Measurements from ENCODE around the gene VTI1A. TPM values are rescaled to one million over a fixed set of nuclear protein-coding genes. Genes with fewer than 3 reads are reported as not detected.

The VTI1A gene
- total RNA-seq, 1 donor from 2014 or later, result 26.3 TPM

- Mint-ChIP-seq H3K4me1 (ENCODE audit: unreplicated experiment) (peaks cover 24% of the 10 kb centered on the region), H3K9me3 (ENCODE audit: unreplicated experiment) (no peaks in the 10 kb centered on the region), H3K27ac (ENCODE audit: unreplicated experiment) (no peak overlapping the region), H3K36me3 (ENCODE audit: unreplicated experiment) (no peaks in the 10 kb centered on the region), H3K27me3 (ENCODE audit: unreplicated experiment) (no peaks in the 10 kb centered on the region), H3K4me3 (ENCODE audit: unreplicated experiment) (no peak overlapping the region)
- no peak for TF ChIP-seq CTCF (IDR thresholded peaks at IDR 0.05)
- no peak for DNase-seq (ENCODE audit: extremely low spot score, unreplicated experiment)
Observed at GRCh38 chr10:112706577-112706976, 259.6 kb downstream of the VTI1A start.

GRCh38 chr10:112708461-112708860, 261.4 kb downstream of the VTI1A start:
- Mint-ChIP-seq H3K9me3 (ENCODE audit: unreplicated experiment) (no peaks in the 10 kb centered on the region), H3K27me3 (ENCODE audit: unreplicated experiment) (no peaks in the 10 kb centered on the region), H3K27ac (ENCODE audit: unreplicated experiment) (no peak overlapping the region), H3K4me1 (ENCODE audit: unreplicated experiment) (peaks cover 19% of the 10 kb centered on the region), H3K4me3 (ENCODE audit: unreplicated experiment) (no peak overlapping the region), H3K36me3 (ENCODE audit: unreplicated experiment) (no peaks in the 10 kb centered on the region)
- TF ChIP-seq CTCF (IDR thresholded peaks at IDR 0.05), result no peak
- DNase-seq (ENCODE audit: extremely low spot score, unreplicated experiment), result no peak

- no peak overlapping the region for H3K27ac Mint-ChIP-seq (ENCODE audit: unreplicated experiment)
- no peak for DNase-seq (ENCODE audit: extremely low spot score, unreplicated experiment)
- H3K4me1 Mint-ChIP-seq (ENCODE audit: unreplicated experiment), result peaks cover 19% of the 10 kb centered on the region
Observed at GRCh38 chr10:112710528-112710927, 263.5 kb downstream of the VTI1A start.

GRCh38 chr10:112711366-112711765, 264.4 kb downstream of the VTI1A start:
- no peaks in the 10 kb centered on the region for H3K9me3 Mint-ChIP-seq (ENCODE audit: unreplicated experiment)
- peaks cover 6% of the 10 kb centered on the region for H3K36me3 Mint-ChIP-seq (ENCODE audit: unreplicated experiment)
- H3K27ac Mint-ChIP-seq (ENCODE audit: unreplicated experiment), result no peak overlapping the region
- H3K27me3 Mint-ChIP-seq (ENCODE audit: unreplicated experiment), result no peaks in the 10 kb centered on the region
- TF ChIP-seq CTCF (IDR thresholded peaks at IDR 0.05), result no peak
- peaks cover 21% of the 10 kb centered on the region for H3K4me1 Mint-ChIP-seq (ENCODE audit: unreplicated experiment)
- DNase-seq (ENCODE audit: extremely low spot score, unreplicated experiment), result no peak
- no peak overlapping the region for H3K4me3 Mint-ChIP-seq (ENCODE audit: unreplicated experiment)

More at GRCh38 chr10:112710528-112710927, 263.5 kb downstream of the VTI1A start:
- H3K36me3 Mint-ChIP-seq (ENCODE audit: unreplicated experiment), result no peaks in the 10 kb centered on the region
- H3K27me3 Mint-ChIP-seq (ENCODE audit: unreplicated experiment), result no peaks in the 10 kb centered on the region
- H3K4me3 Mint-ChIP-seq (ENCODE audit: unreplicated experiment), result no peak overlapping the region
- H3K9me3 Mint-ChIP-seq (ENCODE audit: unreplicated experiment), result no peaks in the 10 kb centered on the region
- no peak for TF ChIP-seq CTCF (IDR thresholded peaks at IDR 0.05)

GRCh38 chr10:112712536-112712935, 265.5 kb downstream of the VTI1A start:
- H3K27me3 Mint-ChIP-seq (ENCODE audit: unreplicated experiment), result no peaks in the 10 kb centered on the region
- peaks cover 30% of the 10 kb centered on the region for H3K4me1 Mint-ChIP-seq (ENCODE audit: unreplicated experiment)
- peaks cover 6% of the 10 kb centered on the region for H3K36me3 Mint-ChIP-seq (ENCODE audit: unreplicated experiment)
- TF ChIP-seq CTCF (IDR thresholded peaks at IDR 0.05), result no peak
- H3K9me3 Mint-ChIP-seq (ENCODE audit: unreplicated experiment), result no peaks in the 10 kb centered on the region
- no peak overlapping the region for H3K4me3 Mint-ChIP-seq (ENCODE audit: unreplicated experiment)
- DNase-seq (ENCODE audit: extremely low spot score, unreplicated experiment), result no peak
- no peak overlapping the region for H3K27ac Mint-ChIP-seq (ENCODE audit: unreplicated experiment)

Measured in osteocyte (in vitro differentiated cells).